Bronchial epithelial cell (primary cell): ENCODE measurements around the gene C5orf46. TPM values are rescaled to one million over a fixed set of nuclear protein-coding genes. Genes with fewer than 3 reads are reported as not detected.

ENCODE experiments used
- DNase-seq: peaks from one replicate; pipeline ENCODE4 v3.0.0-alpha.2; 2010; ENCODE audit warnings: low read depth
- FAIRE-seq: peaks from 2 replicates; lab custom pipeline; 2011; peaks lifted over from hg19 to GRCh38; lab: Jason Lieb, UNC
- H3K27me3 ChIP-seq: 2 replicates; pipeline ENCODE4 v1.5.1; 2011; ENCODE audit warnings: low read length; ENCODE audit not compliant: control insufficient read depth, insufficient read depth
- H3K36me3 ChIP-seq: 2 replicates; pipeline ENCODE4 v1.5.1; 2011; ENCODE audit warnings: low read length; ENCODE audit not compliant: control insufficient read depth, insufficient read depth
- H3K4me3 ChIP-seq: 2 replicates; pipeline ENCODE4 v1.5.1; 2011; ENCODE audit warnings: mild to moderate bottlenecking, low read depth, low read length, control low read depth
- total RNA-seq: library from RNA; depleted of rRNA; stranded (reverse); fragments of >200 nt; gene quantifications from 2 replicates; pipeline ENCODE4 v1.2.1, GENCODE V29; 2014
- TF ChIP-seq, protein P1 (sequence below): IDR thresholded peaks from 2 replicates; pipeline ENCODE4 v1.5.1; 2011; ENCODE audit warnings: mild to moderate bottlenecking, moderate library complexity, low read length, control low read depth, inconsistent platforms; ENCODE audit not compliant: insufficient read depth, severe bottlenecking

Gene C5orf46
- total RNA-seq, 1 donor from 2014 or later: not detected

DNA sequence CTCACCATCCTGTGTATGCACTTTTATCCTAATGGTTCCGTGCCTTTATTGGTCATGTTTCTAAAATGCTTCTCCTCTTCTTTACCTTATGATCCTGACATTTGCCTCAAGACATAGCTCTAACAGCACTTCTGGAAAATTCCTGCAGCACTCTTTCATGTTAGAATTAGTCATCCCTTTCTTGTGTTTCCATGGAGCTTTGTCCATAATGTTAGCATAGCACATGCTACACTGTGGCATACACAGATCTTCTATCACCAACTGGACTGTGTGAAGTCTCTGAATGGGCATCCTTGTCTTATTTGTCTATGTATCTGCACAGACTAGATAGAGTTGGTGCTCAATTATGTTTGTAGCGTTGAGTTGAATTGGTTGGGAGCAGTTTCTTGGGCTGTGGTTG is 25.9 kb downstream of the C5orf46 start:
- no peaks in the 10 kb centered on the region for H3K36me3 ChIP-seq
- FAIRE-seq (no peak), DNase-seq (peak; percentile 46)

DNA sequence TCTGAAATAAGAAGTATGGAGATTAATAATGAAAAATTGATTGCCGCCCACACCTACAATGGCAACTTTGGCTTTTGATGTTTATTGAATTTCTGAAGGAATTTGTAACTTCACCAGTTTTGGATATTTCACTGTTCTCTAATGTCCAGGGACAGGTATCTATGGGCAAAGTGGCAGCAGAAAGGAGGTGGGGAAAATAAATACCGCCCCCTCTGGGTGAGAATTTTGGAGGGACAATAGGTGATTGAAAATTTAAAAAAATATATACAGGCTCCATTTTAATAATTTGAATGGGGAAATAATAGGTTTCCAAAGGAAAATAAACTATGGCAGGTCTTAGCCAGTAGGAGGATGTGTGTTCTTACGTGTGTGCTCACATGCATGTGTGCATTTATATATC is 26.6 kb downstream of the C5orf46 start:
- DNase-seq (no peak), FAIRE-seq (no peak)

More for the DNA sequence above, 25.9 kb downstream of the C5orf46 start:
- Histone ChIP-seq H3K4me3 (no peak overlapping the region), H3K27me3 (peaks cover 1% of the 10 kb centered on the region)
- TF ChIP-seq, protein P1, sequence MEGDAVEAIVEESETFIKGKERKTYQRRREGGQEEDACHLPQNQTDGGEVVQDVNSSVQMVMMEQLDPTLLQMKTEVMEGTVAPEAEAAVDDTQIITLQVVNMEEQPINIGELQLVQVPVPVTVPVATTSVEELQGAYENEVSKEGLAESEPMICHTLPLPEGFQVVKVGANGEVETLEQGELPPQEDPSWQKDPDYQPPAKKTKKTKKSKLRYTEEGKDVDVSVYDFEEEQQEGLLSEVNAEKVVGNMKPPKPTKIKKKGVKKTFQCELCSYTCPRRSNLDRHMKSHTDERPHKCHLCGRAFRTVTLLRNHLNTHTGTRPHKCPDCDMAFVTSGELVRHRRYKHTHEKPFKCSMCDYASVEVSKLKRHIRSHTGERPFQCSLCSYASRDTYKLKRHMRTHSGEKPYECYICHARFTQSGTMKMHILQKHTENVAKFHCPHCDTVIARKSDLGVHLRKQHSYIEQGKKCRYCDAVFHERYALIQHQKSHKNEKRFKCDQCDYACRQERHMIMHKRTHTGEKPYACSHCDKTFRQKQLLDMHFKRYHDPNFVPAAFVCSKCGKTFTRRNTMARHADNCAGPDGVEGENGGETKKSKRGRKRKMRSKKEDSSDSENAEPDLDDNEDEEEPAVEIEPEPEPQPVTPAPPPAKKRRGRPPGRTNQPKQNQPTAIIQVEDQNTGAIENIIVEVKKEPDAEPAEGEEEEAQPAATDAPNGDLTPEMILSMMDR: no peak

DNA sequence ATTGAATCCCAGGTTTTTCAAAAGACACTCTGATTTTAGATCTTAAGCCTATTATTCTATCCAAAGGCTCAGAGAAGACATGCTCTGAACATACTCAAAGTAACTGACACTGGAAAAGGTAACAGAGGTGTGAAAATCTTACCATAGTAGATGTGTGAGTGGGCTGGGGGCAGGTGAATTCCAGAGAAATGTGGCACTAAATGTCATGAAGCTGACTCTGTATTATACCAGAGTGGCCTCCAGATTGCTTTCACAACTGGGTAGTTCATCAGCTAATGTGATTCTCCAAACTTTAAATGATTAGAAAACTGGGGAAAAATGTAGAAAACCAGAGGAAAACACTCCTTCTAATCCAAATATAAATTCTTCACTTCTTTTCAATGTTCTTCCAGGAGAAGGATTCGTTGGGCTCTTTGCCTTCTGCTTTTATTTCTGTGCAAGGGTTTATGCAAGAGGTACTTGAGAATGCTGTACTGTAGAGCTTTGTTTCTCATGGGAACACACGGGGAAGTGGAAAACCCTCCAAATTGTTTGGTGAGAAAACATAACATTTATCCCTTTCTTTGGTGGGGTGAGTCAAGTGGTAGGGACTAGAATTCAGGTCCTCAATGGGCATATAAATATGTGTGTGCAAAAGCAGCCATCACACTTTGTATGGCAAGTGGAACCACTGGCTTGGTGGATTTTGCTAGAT is 28.1 kb downstream of the C5orf46 start, which contains the start of gene SCGB3A2:
SCGB3A2 (plus strand) TSS at position 646 of the 694 bp plus-strand sequence. CDS start 93 bp downstream, outside the sequence.
- TF ChIP-seq, protein P1: no peak
- no peak for FAIRE-seq
- Histone ChIP-seq H3K27me3 (peaks cover 1% of the 10 kb centered on the region), H3K4me3 (no peak within 1 kb of the TSS), H3K36me3 (no peaks in the 10 kb centered on the region)
- no peak for DNase-seq

More for the DNA sequence above, 26.6 kb downstream of the C5orf46 start:
- Histone ChIP-seq H3K27me3 (peaks cover 1% of the 10 kb centered on the region), H3K4me3 (no peak overlapping the region), H3K36me3 (no peaks in the 10 kb centered on the region)
- TF ChIP-seq, protein P1: no peak

DNA sequence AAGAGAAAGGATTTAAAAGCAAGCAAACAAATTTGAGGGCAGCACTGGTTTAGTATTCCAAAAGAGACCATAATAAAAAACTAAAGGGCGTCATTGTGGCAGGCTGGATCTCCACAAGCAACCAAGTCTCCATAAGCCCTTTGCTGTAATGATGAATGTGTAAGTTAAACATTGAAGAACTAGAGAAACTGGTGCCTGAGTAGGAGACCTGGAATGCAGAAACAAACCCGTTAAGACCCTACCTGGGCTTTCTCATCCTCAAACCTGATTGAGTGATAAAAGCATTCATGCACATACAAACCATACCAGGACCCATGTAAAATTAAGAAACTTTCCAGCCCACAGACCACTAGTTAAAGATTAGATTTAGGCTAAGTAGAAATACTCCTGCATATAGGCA is 29.7 kb downstream of the C5orf46 start:
- no peaks in the 10 kb centered on the region for H3K36me3 ChIP-seq
- H3K4me3 ChIP-seq: no peak overlapping the region
- FAIRE-seq: no peak
- H3K27me3 ChIP-seq: peaks cover 1% of the 10 kb centered on the region
- no peak for DNase-seq
- TF ChIP-seq, protein P1: no peak

DNA sequence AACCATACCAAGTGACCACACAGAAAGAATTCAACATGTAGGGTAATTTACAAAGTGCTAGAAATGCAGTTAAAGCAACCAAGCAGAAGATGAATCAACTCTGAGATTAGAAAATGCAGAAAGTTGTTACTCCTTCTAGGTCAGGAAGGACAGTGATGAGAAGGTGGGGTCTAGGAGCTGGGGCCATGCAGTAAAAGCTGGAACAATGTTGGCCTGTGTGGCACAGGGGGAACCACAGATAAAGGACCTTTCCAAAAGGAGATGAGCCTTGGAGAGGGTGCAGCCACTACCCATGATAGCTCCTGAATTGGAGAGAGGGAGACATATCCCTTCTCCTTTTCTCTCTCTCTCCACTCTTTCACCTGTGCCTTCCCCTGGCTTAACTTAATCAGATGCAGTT is 30.2 kb downstream of the C5orf46 start:
- peaks cover 1% of the 10 kb centered on the region for H3K27me3 ChIP-seq
- FAIRE-seq (no peak), DNase-seq (no peak)
- H3K4me3 ChIP-seq: no peak overlapping the region
- H3K36me3 ChIP-seq: no peaks in the 10 kb centered on the region
- TF ChIP-seq, protein P1: no peak
